Central memory CD8-positive, alpha-beta T cell (primary cell): Measurements from ENCODE around the gene DAPK1.

Source experiments
- ATAC-seq: fragments of 150-1000 bp; cut with Tn5 transposase; replicated peaks from 2 replicates; pipeline ENCODE4 v1.10.0; 2022; ENCODE audit warnings: mild to moderate bottlenecking, moderate FRiP score, moderate number of reproducible peaks; ENCODE audit not compliant: poor library complexity, severe bottlenecking; ENCODE audit errors: extremely low read depth
- DNase-seq, 2 donors: peaks; one replicate each; pipeline ENCODE4 v3.0.0; 2021; ENCODE audit warnings: low spot score in 2 of 2
- H3K27ac Mint-ChIP-seq: one replicate; pipeline ENCODE4 v1.8.0; 2022; ENCODE audit warnings: low read depth, mild to moderate bottlenecking, moderate library complexity, mixed read lengths
- H3K27me3 Mint-ChIP-seq: one replicate; pipeline ENCODE4 v1.8.0; 2022; ENCODE audit warnings: mixed read lengths
- H3K36me3 Mint-ChIP-seq: one replicate; pipeline ENCODE4 v1.8.0; 2022; ENCODE audit warnings: mild to moderate bottlenecking, moderate library complexity, mixed read lengths; ENCODE audit not compliant: insufficient read depth
- H3K4me1 Mint-ChIP-seq: one replicate; pipeline ENCODE4 v1.8.0; 2022; ENCODE audit warnings: mixed read lengths
- H3K4me3 Mint-ChIP-seq: one replicate; pipeline ENCODE4 v1.8.0; 2022; ENCODE audit warnings: mild to moderate bottlenecking, moderate library complexity, mixed read lengths
- H3K9me3 Mint-ChIP-seq: one replicate; pipeline ENCODE4 v1.8.0; 2022; ENCODE audit warnings: mixed read lengths

The DAPK1 gene

DNA sequence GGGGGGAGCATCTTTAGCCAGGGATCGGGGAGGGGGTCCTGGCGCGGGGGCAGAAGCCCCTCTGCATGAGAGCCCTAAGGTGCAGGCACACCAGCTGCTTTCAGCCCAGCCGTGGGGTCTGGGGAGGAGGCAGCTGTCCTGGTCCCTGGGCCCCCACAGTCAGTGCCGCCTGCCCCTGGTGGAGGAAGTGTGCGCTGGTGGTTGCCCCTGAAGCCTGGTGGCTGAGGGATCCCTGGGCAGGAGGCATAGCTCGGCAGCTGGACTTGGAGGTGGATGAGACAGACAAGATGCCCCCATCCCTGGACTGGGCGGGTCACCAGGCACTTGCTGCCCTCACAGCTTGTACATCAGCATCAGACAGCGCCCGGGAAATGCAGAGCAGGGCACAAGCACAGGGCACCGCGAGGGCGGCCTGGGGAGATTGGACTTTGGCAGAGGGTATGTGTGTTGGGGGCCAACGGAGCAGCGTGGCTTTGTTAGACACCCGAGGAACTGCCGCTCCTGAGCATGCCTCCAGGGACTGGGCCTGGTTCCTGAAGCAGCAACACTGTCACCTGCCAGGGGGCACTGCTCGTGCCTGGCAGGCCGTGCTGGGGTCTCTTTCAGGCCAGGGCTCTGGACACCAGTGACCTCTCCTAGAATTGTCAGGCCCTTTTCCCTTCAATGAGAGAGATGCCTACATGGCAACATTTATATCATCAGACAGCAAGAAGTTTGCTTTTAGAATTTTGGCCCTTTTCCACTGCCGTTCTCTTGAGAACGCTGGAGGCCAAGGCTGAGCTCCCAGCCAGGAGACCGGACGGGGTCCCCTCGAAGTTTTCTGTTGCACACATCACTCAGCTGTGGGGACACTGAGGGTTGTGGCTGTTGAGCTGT is 186.3 kb downstream of the DAPK1 start:
- H3K36me3 Mint-ChIP-seq, result no peaks in the 10 kb centered on the region

DNA sequence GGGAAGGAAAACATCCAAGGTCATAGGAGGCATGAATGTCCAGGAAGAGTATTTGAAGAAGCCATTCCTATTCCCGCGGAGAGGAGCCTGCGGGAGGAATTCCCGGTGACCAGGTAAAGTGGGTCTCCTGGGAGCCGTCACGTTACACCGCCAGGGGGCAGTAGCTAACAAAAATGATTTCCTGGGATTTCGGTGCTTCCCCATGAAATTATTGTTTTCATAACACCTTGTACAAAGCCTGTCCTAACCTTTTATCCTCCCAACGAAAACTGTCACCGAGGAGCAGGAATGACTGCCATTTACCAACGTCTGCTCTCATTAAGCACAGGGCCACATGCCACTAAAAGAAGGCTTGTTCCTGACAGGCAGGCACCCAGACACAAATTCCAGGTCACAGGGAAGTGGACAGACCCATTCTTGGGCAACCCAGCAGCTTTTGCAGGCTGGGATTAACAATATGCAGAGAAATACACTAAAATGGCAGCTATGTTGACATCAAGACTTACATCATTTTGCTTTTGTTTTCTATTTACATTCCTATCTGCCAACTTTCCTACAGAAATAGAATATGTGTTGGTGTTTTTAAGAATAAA is 187.1 kb downstream of the DAPK1 start:
- no peaks in the 10 kb centered on the region for H3K36me3 Mint-ChIP-seq
- no peak overlapping the region for H3K27ac Mint-ChIP-seq
- H3K4me1 Mint-ChIP-seq, result peaks cover 5% of the 10 kb centered on the region
- DNase-seq (no peak), ATAC-seq (no peak)
- H3K4me3 Mint-ChIP-seq, result no peak overlapping the region
- no peaks in the 10 kb centered on the region for H3K27me3 Mint-ChIP-seq
- H3K9me3 Mint-ChIP-seq, result no peaks in the 10 kb centered on the region

More for the DNA sequence above, 186.3 kb downstream of the DAPK1 start:
- peaks cover 5% of the 10 kb centered on the region for H3K4me1 Mint-ChIP-seq
- DNase-seq (no peak), ATAC-seq (no peak)
- peaks cover 2% of the 10 kb centered on the region for H3K27me3 Mint-ChIP-seq
- H3K9me3 Mint-ChIP-seq, result no peaks in the 10 kb centered on the region
- no peak overlapping the region for H3K4me3 Mint-ChIP-seq
- H3K27ac Mint-ChIP-seq, result no peak overlapping the region

DNA sequence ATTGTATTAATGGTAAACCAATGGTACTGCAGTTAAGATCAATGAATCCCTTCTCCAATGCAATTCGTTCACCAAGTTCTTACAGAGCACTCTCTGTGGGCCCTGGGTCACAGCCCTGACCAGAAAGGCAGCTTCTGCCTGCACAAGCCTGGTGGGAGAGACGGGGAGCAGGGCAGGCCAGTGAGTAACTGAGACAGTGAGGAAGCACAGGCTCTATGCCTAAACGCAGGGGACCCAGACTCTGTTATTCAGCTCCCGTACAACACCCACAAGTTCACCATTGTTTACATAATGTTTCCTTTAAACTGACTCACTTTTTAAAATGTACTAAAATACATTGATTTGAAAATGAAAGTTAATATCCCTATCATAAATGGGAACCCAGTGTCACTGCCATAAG is 187.8 kb downstream of the DAPK1 start:
- Mint-ChIP-seq H3K27me3 (no peaks in the 10 kb centered on the region), H3K27ac (no peak overlapping the region), H3K9me3 (no peaks in the 10 kb centered on the region), H3K4me1 (peaks cover 5% of the 10 kb centered on the region), H3K36me3 (peaks cover 1% of the 10 kb centered on the region), H3K4me3 (no peak overlapping the region)
- no peak for ATAC-seq
- no peak for DNase-seq

DNA sequence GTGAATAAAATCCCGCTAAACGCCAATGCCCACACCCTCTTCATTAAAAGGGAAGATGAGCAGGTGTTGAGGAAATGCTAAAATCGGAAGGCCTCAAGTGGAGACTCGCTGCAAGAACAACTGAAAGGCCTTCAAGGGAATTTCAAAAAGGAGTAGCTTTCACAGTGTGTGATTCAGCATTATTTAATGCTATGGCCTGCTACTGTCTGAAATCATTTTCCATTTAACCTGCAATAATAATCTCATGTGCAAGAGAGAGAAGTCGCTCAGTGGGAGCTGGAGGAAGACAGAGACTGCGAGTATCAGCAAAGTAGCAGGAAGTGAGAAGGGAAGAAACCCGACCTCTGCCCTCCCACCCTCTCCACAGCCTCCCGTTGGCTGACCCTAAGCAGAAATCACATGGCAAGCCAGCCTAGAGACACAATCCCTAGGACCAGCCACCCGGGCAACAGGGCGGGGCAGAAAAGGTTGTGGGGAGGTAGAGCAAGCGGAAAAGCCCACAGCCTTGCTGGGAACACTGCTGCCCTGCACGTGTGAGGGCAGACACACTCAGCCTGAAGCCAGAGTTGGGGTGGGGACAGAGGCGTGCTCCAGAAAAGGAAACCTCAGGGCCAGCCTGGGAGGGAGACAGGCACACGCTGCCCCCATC is 188.3 kb downstream of the DAPK1 start:
- ATAC-seq, result no peak
- Mint-ChIP-seq H3K27ac (no peak overlapping the region), H3K4me3 (no peak overlapping the region), H3K4me1 (peaks cover 5% of the 10 kb centered on the region), H3K9me3 (no peaks in the 10 kb centered on the region), H3K27me3 (no peaks in the 10 kb centered on the region), H3K36me3 (peaks cover 1% of the 10 kb centered on the region)
- DNase-seq, result no peak

DNA sequence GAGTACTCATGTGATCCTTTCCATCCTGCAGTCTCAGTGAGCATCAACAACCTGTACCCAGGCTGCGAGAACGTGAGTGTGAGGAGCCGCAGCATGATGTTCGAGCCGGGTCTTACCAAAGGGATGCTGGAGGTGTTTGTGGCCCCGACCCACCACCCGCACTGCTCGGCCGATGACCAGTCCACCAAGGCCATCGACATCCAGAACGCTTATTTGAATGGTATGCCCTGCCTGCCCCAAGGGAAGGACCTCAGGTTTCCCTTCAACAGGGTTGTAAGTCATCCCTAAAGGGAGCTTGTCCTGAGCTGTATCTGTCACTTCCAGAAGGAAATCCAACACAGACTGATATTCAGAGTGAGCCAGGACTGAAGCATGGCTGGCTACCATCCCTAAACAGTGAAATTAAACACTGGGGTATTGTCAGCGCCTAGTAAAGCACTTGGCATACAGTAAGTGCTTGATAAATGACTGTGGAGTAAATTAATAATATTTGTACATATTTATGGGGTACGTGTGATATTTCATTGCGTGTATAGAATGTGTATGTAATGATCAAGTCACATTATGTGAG is 188.9 kb downstream of the DAPK1 start:
- DNase-seq (no peak), ATAC-seq (no peak)
- no peaks in the 10 kb centered on the region for H3K27me3 Mint-ChIP-seq
- no peak overlapping the region for H3K27ac Mint-ChIP-seq
- H3K36me3 Mint-ChIP-seq, result peaks cover 1% of the 10 kb centered on the region
- no peaks in the 10 kb centered on the region for H3K9me3 Mint-ChIP-seq
- H3K4me3 Mint-ChIP-seq, result no peak overlapping the region
- peaks cover 5% of the 10 kb centered on the region for H3K4me1 Mint-ChIP-seq

DNA sequence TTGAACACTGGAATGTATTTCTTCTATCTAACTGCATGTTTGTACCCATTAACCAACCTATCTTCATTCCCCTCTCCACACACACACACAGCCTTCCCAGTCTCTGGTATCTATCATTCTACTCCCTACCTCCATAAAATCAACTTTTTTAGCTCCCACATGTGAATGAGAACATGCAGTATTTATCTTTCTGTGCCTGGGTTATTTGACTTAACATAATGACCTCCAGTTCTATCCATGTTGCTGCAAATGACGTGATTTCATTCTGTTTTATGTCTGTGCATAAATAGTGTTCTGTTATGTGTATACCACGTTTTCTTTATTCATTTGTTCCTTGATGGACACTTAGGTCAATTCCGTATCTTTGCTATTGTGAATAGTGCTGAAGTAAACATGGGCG is 189.5 kb downstream of the DAPK1 start:
- peaks cover 5% of the 10 kb centered on the region for H3K4me1 Mint-ChIP-seq
- ATAC-seq (no peak), DNase-seq (no peak)
- H3K36me3 Mint-ChIP-seq, result peaks cover 1% of the 10 kb centered on the region
- no peak overlapping the region for H3K27ac Mint-ChIP-seq
- H3K4me3 Mint-ChIP-seq, result no peak overlapping the region
- H3K9me3 Mint-ChIP-seq, result no peaks in the 10 kb centered on the region
- no peaks in the 10 kb centered on the region for H3K27me3 Mint-ChIP-seq

DNA sequence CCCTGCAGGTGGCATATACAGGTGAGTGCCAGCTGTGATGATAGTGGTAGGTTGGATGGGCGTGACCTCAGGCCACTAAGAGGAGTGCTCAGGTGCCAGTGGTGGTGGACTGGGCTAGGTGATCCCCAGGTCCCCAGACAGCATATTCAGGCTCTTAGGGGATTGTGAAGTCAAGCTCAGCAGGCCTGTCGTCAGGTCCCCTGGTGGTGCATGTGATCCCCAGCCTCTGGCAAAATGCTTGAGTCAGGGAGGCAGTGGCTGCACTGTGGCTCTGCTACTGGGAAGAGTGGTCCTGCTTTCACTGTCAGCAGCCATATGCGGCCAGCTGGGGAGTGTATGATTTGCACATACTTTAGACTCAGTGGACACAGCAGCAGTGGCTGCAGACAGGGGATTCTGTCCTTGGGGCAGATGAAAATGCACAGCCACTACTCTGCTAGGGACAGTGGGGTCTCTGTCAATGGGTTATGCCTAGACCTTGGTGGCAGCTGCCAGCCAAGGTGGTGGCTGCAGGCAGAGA is 196.6 kb downstream of the DAPK1 start:
- H3K4me3 Mint-ChIP-seq, result no peak overlapping the region
- no peak for ATAC-seq
- peaks cover 1% of the 10 kb centered on the region for H3K36me3 Mint-ChIP-seq
- no peaks in the 10 kb centered on the region for H3K4me1 Mint-ChIP-seq
- peaks cover 16% of the 10 kb centered on the region for H3K27me3 Mint-ChIP-seq
- H3K9me3 Mint-ChIP-seq, result no peaks in the 10 kb centered on the region
- H3K27ac Mint-ChIP-seq, result no peak overlapping the region
- DNase-seq, result no peak

DNA sequence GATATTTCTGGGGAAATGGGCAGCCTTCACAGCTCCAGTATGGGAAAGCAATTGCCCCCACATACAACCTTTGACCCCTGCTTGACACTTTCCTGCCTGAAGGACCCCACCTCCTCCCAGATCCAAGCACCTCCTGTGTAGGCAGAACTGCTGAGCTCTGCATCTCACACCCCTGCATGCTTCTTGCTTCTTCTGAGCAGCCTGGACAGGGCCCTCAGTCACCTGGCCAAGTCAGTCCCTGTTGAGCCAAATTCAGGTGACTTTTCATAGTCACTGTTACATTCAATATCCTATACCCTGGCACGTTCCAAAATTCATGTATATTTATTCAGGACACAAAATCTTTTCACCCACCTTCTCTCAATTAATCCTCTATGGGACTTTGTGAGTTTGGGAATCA is 197.9 kb downstream of the DAPK1 start:
- DNase-seq, result no peak
- H3K4me1 Mint-ChIP-seq, result no peaks in the 10 kb centered on the region
- H3K27me3 Mint-ChIP-seq, result peaks cover 16% of the 10 kb centered on the region
- no peak for ATAC-seq
- no peak overlapping the region for H3K4me3 Mint-ChIP-seq
- H3K9me3 Mint-ChIP-seq, result no peaks in the 10 kb centered on the region
- no peak overlapping the region for H3K27ac Mint-ChIP-seq
- H3K36me3 Mint-ChIP-seq, result no peaks in the 10 kb centered on the region

DNA sequence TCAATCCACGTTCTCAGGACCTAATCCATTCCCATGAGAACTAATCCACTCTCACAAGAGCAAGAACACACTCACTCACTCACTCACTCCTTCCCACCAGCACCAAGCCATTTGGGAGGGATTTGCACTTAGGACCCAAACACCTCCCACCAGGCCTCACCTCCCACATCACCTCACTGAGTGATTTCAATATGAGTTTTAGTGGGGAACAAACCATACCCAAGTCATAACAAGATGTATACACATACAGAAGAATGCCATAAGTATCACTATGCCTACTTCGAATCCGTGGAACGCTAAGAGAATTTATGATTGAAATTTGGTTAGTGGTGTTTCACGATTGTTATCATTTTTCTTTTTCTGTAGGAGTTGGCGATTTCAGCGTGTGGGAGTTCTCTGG is 199.0 kb downstream of the DAPK1 start:
- no peaks in the 10 kb centered on the region for H3K4me1 Mint-ChIP-seq
- H3K27me3 Mint-ChIP-seq, result peaks cover 16% of the 10 kb centered on the region
- H3K27ac Mint-ChIP-seq, result no peak overlapping the region
- no peak for ATAC-seq
- no peak overlapping the region for H3K4me3 Mint-ChIP-seq
- H3K36me3 Mint-ChIP-seq, result no peaks in the 10 kb centered on the region
- no peak for DNase-seq
- no peaks in the 10 kb centered on the region for H3K9me3 Mint-ChIP-seq

DNA sequence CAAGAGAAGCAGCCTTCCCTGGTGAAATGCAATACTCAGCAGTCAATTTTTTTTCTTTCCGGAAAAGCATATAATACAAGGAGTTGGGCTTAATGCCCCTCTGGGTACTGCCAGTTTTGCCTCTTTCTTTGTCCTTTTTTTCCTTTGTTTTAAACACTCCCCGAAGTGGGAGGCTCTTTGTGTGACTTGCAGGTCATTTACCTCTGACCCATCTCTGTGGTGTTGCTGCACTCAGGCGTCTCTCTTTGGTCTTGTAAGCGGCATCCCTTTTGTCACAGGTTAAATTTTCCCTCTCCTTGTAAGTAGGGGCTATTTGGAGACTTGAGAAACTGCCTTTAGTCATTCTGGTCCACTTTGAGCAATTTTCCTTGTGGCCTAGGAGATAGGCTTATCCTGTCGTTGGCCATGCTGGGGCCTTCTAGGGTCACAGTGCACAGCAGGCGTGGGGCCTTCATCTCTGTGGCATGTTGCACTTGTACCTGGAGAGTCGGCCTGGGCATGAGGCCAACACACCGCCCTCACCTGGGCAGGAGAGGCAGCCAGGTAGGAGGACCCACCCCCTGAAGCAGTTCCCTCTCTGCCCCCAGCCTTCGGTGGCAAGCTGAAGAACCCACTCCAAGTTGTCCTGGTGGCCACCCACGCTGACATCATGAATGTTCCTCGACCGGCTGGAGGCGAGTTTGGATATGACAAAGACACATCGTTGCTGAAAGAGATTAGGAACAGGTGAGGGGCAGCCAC is 200.6 kb downstream of the DAPK1 start:
- no peaks in the 10 kb centered on the region for H3K4me1 Mint-ChIP-seq
- DNase-seq (no peak), ATAC-seq (no peak)
- no peak overlapping the region for H3K4me3 Mint-ChIP-seq
- no peak overlapping the region for H3K27ac Mint-ChIP-seq
- peaks cover 16% of the 10 kb centered on the region for H3K27me3 Mint-ChIP-seq
- H3K9me3 Mint-ChIP-seq, result no peaks in the 10 kb centered on the region
- H3K36me3 Mint-ChIP-seq, result no peaks in the 10 kb centered on the region

DNA sequence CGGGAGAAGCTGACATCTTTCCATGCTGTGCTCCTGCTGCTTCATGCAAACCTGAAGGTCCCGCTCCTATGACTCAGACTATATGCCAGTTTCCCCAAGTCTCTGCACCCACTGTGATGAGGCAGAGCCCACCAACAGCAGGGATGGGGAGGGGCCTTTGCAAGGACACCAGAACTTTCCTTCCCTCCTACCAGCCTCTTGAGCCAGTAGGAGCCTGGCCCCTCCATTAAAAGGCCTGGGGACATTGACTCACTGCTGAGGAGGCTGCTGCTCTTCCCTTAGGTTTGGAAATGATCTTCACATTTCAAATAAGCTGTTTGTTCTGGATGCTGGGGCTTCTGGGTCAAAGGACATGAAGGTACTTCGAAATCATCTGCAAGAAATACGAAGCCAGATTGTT is 202.2 kb downstream of the DAPK1 start:
- H3K27ac Mint-ChIP-seq, result no peak overlapping the region
- H3K9me3 Mint-ChIP-seq, result no peaks in the 10 kb centered on the region
- peaks cover 7% of the 10 kb centered on the region for H3K27me3 Mint-ChIP-seq
- H3K4me1 Mint-ChIP-seq, result no peaks in the 10 kb centered on the region
- H3K4me3 Mint-ChIP-seq, result no peak overlapping the region
- H3K36me3 Mint-ChIP-seq, result no peaks in the 10 kb centered on the region
- no peak for ATAC-seq
- no peak for DNase-seq

DNA sequence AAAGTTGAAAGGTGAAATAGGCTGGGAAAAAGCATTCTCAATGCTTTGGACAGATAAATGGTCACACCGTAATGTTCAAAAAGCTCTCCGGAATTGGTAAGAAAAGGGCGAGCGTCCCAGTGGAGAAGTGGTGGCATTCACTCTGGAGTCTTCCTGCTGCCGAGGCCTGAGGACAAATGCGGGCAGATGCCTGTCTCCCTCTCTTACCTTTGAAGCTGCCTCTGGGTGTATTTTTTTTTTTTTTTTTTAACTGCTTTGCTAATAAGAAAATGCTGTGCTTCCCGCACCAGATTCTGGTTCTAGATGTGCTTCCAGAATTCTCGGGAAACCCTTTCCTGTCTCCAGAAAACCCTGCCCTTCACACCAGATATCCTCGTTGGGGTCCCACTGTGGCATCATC is 203.8 kb downstream of the DAPK1 start:
- no peak overlapping the region for H3K4me3 Mint-ChIP-seq
- ATAC-seq (no peak), DNase-seq (no peak)
- H3K36me3 Mint-ChIP-seq, result no peaks in the 10 kb centered on the region
- no peak overlapping the region for H3K27ac Mint-ChIP-seq
- H3K27me3 Mint-ChIP-seq, result peaks cover 7% of the 10 kb centered on the region
- no peaks in the 10 kb centered on the region for H3K4me1 Mint-ChIP-seq
- H3K9me3 Mint-ChIP-seq, result no peaks in the 10 kb centered on the region
